NCI-H446 treated with DMSO at 0.1 percent for 48 hours (cell line): ENCODE data around the gene RGL3.
"Not testable (repeated sequence)": the region's sequence is repeated elsewhere in the genome, so short reads cannot be mapped to it uniquely, and the experiment has no call there.

Experiments
- DNase-seq: peaks from one replicate; lab custom pipeline; 2025; lab: John Stamatoyannopoulos, UW

RGL3 gene

GRCh38 chr19:11361771-11362731 lies 57.1 kb downstream of the RGL3 start:
- DNase-seq: no peak

DNA sequence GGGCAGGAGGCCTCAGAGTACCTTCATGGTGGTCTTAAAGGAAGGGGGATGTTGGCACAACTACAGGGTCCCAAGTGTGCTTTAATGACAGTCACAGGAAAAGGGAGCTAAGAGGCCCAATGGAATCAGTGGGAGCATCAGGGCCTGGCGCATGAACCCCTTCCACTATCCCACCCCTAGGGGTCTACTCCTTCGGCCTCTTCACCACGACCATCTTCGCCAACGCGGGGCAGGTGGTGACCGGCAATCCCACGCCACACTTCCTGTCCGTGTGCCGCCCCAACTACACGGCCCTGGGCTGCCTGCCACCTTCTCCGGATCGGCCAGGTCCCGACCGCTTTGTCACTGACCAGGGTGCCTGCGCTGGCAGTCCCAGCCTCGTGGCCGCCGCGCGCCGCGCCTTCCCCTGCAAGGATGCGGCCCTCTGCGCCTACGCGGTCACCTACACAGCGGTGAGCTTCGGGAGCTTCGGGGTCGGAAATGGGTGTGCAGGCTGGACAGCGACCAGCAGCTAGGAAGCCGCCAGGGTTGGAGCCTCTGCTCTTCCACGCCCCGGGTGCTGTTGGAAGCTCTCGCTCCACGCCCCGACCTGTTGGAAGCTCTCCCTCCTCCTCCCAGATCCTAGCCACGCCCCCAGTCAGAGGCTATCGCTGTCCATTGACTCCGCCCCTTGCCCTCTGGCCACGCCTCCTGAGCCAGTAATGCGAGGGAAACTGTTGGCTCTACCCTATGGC lies 57.9 kb downstream of the RGL3 start:
- no peak for DNase-seq

- no peak for DNase-seq
Observed at GRCh38 chr19:11359421-11359820, 59.7 kb downstream of the RGL3 start.

DNA sequence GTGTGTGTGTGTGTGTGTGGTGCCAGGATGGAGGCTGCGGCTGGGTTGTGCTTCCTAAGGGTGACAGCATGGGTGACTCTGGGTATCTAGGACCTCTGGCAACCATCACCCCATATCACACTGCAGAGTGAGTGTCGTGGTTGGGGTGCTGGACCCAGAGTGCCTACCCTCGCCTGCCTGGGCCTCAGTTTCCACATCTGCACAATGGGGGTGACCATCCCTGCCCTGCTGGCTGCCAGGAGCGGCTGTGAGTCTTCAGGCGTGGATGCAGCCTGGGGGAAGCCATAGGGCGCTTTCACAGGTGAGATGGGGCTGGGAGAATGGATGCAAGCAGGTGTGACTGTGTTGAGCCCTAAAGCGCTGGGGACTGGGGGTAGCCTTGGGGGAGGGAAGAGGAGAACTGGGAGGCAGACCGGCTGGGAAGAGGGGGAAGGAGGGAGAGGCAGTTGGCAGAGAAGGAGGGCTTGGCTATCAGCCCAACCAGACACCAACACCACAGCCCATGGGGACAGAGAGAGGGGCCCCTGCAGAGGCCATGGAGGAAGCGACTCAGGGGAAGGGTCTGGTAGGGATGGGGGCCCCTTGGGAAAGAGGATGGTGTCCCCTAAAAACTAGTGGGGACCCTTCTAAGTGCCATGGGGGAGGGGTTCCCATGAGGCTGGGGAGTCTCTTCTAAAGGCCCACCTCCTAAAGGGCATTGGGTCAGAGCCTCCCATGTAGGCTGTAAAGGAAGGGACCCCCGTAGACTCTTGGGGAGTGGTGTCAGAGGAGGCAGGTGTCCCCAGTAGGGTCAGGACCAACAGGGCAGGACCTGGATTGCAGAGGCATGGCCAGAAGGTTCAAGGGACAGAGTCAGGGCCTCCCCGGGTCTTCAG lies 62.2 kb downstream of the RGL3 start:
- DNase-seq: no peak

GRCh38 chr19:11356074-11356397 lies 63.1 kb downstream of the RGL3 start:
- no peak for DNase-seq

DNA sequence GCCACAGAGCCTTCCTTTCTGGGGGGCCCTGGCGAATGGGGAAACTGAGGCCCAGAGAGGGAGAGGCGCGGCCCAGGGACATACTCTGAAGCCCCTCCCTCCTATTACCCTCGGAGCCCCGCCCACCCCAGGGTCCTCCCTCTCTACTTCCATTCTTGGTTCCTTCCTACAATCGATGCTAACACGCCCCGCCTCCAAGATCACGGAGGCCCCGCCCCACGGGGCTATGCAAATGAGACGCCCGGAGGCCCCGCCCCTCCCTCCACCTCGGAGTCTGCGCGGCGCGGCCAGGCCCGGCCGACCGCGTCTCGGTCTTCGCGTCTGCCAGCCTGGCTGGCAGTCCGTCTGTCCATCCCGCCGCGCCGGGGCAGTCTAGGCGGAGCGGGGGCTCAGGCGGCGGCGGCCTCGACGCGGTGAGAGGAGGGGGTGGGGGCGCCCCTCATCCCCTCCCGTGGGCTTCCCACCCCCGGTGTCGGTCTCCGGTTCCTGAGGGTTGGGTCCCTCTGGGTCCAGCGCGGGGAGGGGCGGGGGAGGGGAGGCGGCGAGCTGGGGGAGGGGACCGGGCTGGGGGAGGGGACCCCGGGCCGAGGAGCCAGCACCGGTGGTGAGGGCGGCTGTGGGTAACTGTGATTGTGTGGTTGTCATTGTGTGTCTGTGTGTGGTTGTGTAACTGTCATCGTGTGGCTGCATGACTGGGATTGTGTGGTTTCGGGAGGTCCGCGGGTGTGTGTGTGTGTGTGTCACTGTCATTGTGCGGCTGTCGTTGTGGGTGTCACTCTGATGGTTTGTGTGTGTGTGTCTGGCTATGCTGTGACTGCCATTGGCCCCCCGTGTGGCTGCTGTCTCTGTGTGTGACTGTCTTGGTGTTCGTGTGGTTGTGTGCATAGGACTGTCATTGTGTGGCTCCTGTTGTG lies 63.7 kb downstream of the RGL3 start, which contains the start of gene PLPPR2:
Gene PLPPR2 (plus strand): TSS at position 273 of the 914 bp plus-strand sequence. CDS start 2,242 bp downstream, outside the sequence.
- DNase-seq: peak; percentile 82

DNA sequence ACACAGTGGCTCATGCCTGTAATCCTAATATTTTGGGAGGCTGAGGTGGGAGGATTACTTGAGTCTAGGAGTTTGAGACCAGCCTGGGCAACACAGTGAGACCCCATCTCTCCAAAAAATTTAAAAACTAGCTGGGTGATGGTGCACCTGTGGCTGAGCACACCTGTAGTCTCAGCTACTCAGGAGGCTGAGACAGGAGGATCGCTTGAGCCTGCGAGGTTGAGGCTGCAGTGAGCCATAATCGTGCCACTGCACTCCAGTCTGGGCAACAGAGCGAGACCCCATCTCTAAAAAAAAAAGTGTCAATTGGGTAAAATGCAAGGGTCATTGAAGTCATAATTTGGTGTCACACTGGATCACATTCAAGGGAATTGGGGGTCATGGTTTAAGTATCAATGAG lies 65.0 kb downstream of the RGL3 start:
- DNase-seq: not testable (repeated sequence)

- no peak for DNase-seq
Observed at GRCh38 chr19:11349171-11349570, 69.9 kb downstream of the RGL3 start.

- no peak for DNase-seq
Observed at GRCh38 chr19:11347546-11348039, 71.5 kb downstream of the RGL3 start.

- DNase-seq: peak; percentile 99
Observed at GRCh38 chr19:11346104-11346940, 72.8 kb downstream of the RGL3 start, which contains the start of the genes CCDC159 and TMEM205. Gene CCDC159 (plus strand): TSS chr19:11346519. CDS start chr19:11346607, 88 bp downstream. Gene TMEM205 (minus strand): TSS chr19:11346268. CDS start chr19:11345619, 649 bp downstream.

DNA sequence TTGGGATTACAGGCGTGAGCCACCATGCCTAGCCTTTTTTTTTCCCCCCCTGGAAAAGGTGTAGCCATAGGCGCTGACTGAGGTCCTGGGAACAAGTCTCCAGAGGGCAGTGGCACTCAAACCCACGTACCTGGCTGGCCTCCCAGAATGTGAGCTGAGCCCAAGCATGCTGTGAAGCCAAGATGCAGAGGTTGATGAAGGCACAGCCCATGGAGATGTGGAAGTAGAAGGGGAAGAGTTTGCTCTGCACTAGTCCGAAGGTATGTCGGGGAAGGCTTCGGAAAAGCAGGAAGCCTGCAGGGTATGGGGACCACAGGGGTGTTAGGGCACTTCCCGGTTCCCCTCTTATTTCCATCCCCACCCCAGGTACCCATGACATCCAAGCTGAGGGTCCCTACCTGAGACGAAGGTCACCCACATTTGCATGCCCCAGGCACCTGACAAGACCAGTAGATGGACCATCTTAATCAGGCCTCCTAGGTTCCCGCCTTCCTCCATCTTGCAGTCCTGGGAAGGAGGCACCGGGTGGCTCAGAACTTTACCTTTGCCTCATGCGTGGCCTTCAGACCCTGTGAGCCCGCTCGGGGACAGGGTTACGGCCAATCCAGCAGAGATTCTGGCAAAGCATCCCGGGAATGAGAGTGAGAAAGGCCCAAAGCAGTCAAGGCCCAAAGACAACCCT lies 73.9 kb downstream of the RGL3 start:
- no peak for DNase-seq
